GM15510 (cell line): ENCODE results near the gene TSGA10IP.
A peak's percentile ranks its signal among the peaks of the same experiment; 100 is the strongest.

Source experiments
- POLR2A ChIP-seq: IDR thresholded peaks from 3 replicates; pipeline ENCODE4 v1.6.1; 2011; ENCODE audit warnings: borderline replicate concordance; ENCODE audit not compliant: insufficient read length; ENCODE audit errors: extremely low read depth

TSGA10IP gene

GRCh38 chr11:65945430-65945911 lies at the start of gene TSGA10IP:
Gene TSGA10IP (plus strand): TSS chr11:65945480. CDS start chr11:65945676, 196 bp downstream.
- no peak for TF ChIP-seq POLR2A

GRCh38 chr11:65895482-65895981 lies 49.7 kb upstream of the TSGA10IP start:
- TF ChIP-seq POLR2A = no peak

- no peak for TF ChIP-seq POLR2A
Measured at GRCh38 chr11:65896034-65896999, 49.0 kb upstream of the TSGA10IP start.

- no peak for TF ChIP-seq POLR2A
Measured at GRCh38 chr11:65897020-65897471, 48.2 kb upstream of the TSGA10IP start.

- TF ChIP-seq POLR2A = no peak
Measured at GRCh38 chr11:65898656-65899355, 46.5 kb upstream of the TSGA10IP start.

GRCh38 chr11:65899356-65900124 lies 45.7 kb upstream of the TSGA10IP start:
- TF ChIP-seq POLR2A = no peak

GRCh38 chr11:65900125-65900898 lies 45.0 kb upstream of the TSGA10IP start, which contains the start of gene FOSL1:
Gene FOSL1 (minus strand): TSS chr11:65900388. CDS start chr11:65900339, 49 bp downstream.
- TF ChIP-seq POLR2A = peak; percentile 53

- TF ChIP-seq POLR2A = no peak
Measured at GRCh38 chr11:65900899-65901180, 44.4 kb upstream of the TSGA10IP start.

GRCh38 chr11:65903068-65903481 lies 42.2 kb upstream of the TSGA10IP start:
- TF ChIP-seq POLR2A = no peak

- TF ChIP-seq POLR2A = no peak
Measured at GRCh38 chr11:65903715-65904114, 41.6 kb upstream of the TSGA10IP start.

GRCh38 chr11:65906602-65907001 lies 38.7 kb upstream of the TSGA10IP start:
- TF ChIP-seq POLR2A = no peak

- TF ChIP-seq POLR2A = no peak
Measured at GRCh38 chr11:65907878-65908277, 37.4 kb upstream of the TSGA10IP start.

GRCh38 chr11:65911682-65912568 lies 33.4 kb upstream of the TSGA10IP start:
- TF ChIP-seq POLR2A = no peak
